ENCODE measurements around the gene METTL1.

DNA sequence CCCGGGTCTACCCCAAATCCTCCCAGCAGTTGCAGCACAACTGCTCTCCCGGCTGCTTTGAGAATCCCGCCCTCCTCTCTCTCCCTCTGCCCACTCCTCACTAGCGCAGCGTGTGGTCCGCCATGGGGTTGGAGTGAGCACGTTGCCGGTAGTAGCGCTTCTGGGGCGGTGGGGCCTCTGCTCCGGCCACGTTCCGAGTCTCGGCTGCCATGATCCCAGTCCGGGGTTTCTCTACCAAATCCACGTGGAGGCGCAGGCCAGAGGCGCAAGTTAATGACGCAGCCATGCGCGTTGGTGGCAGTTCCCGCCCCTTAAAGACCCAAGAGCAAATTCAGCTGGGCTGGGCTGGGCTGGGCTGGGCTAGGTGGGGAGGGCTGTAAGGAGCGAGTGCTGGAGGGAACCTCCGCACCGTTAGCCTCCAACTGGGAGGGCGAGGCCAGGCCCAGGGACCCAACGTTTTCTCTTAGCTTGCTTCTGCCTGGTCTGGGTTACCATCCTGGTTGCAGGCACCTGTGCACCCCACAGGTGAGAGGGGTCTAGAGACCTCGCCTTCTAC lies at the start of gene METTL1:
- TF ChIP-seq, protein P1, sequence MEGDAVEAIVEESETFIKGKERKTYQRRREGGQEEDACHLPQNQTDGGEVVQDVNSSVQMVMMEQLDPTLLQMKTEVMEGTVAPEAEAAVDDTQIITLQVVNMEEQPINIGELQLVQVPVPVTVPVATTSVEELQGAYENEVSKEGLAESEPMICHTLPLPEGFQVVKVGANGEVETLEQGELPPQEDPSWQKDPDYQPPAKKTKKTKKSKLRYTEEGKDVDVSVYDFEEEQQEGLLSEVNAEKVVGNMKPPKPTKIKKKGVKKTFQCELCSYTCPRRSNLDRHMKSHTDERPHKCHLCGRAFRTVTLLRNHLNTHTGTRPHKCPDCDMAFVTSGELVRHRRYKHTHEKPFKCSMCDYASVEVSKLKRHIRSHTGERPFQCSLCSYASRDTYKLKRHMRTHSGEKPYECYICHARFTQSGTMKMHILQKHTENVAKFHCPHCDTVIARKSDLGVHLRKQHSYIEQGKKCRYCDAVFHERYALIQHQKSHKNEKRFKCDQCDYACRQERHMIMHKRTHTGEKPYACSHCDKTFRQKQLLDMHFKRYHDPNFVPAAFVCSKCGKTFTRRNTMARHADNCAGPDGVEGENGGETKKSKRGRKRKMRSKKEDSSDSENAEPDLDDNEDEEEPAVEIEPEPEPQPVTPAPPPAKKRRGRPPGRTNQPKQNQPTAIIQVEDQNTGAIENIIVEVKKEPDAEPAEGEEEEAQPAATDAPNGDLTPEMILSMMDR (IDR thresholded peaks at IDR 0.05; ENCODE audit: insufficient read depth, low read length, poor library complexity, severe bottlenecking) = no peak
- TF ChIP-seq EZH2phosphoT487 (conservative IDR thresholded peaks at IDR 0.05; ENCODE audit: low read length) = no peak

Data from SU-DHL-6 (cell line).